ENCODE data around the gene GEMIN2.

The GEMIN2 gene

GRCh38 chr14:39173198-39173597, 59.1 kb downstream of the GEMIN2 start:
- H3K36me3 ChIP-seq (ENCODE audit: control insufficient read depth in 2 of 2, insufficient read depth in 1 of 2, low read length in 2 of 2) = peaks cover 22 to 26% of the 10 kb centered on the region in 2 experiments
- TF ChIP-seq, protein P1, sequence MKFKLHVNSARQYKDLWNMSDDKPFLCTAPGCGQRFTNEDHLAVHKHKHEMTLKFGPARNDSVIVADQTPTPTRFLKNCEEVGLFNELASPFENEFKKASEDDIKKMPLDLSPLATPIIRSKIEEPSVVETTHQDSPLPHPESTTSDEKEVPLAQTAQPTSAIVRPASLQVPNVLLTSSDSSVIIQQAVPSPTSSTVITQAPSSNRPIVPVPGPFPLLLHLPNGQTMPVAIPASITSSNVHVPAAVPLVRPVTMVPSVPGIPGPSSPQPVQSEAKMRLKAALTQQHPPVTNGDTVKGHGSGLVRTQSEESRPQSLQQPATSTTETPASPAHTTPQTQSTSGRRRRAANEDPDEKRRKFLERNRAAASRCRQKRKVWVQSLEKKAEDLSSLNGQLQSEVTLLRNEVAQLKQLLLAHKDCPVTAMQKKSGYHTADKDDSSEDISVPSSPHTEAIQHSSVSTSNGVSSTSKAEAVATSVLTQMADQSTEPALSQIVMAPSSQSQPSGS (tag by site-specific recombination; IDR thresholded peaks at IDR 0.05; ENCODE audit: low read depth) = no peak
- TF ChIP-seq ZBTB48 (tag by site-specific recombination; IDR thresholded peaks at IDR 0.05) (no peak), ZNF423 (tag by site-specific recombination; IDR thresholded peaks at IDR 0.05) (no peak), ZNF311 (tag by site-specific recombination; IDR thresholded peaks at IDR 0.05; ENCODE audit: borderline replicate concordance) (no peak), TSHZ1 (tag by site-specific recombination; IDR thresholded peaks at IDR 0.05; ENCODE audit: borderline replicate concordance) (no peak), ZSCAN16 (tag by site-specific recombination; IDR thresholded peaks at IDR 0.05) (no peak), ZSCAN23 (tag by site-specific recombination; IDR thresholded peaks at IDR 0.05) (no peak), ZNF248 (tag by site-specific recombination; IDR thresholded peaks at IDR 0.05) (no peak), ZBTB49 (tag by site-specific recombination; IDR thresholded peaks at IDR 0.05; ENCODE audit: low read depth) (no peak)
- TF ChIP-seq, protein P2, sequence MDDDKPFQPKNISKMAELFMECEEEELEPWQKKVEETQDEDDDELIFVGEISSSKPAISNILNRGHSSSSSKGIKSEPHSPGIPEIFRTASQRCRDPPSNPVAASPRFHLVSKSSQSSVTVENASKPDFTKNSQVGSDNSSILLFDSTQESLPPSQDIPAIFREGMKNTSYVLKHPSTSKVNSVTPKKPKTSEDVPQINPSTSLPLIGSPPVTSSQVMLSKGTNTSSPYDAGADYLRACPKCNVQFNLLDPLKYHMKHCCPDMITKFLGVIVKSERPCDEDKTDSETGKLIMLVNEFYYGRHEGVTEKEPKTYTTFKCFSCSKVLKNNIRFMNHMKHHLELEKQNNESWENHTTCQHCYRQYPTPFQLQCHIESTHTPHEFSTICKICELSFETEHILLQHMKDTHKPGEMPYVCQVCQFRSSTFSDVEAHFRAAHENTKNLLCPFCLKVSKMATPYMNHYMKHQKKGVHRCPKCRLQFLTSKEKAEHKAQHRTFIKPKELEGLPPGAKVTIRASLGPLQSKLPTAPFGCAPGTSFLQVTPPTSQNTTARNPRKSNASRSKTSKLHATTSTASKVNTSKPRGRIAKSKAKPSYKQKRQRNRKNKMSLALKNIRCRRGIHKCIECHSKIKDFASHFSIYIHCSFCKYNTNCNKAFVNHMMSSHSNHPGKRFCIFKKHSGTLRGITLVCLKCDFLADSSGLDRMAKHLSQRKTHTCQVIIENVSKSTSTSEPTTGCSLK (tag by site-specific recombination; IDR thresholded peaks at IDR 0.05) = no peak
- TF ChIP-seq, protein P3, sequence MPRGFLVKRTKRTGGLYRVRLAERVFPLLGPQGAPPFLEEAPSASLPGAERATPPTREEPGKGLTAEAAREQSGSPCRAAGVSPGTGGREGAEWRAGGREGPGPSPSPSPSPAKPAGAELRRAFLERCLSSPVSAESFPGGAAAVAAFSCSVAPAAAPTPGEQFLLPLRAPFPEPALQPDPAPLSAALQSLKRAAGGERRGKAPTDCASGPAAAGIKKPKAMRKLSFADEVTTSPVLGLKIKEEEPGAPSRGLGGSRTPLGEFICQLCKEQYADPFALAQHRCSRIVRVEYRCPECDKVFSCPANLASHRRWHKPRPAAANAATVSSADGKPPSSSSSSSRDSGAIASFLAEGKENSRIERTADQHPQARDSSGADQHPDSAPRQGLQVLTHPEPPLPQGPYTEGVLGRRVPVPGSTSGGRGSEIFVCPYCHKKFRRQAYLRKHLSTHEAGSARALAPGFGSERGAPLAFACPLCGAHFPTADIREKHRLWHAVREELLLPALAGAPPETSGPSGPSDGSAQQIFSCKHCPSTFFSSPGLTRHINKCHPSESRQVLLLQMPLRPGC (tag by site-specific recombination; IDR thresholded peaks at IDR 0.05) = no peak
- TF ChIP-seq, protein P4, sequence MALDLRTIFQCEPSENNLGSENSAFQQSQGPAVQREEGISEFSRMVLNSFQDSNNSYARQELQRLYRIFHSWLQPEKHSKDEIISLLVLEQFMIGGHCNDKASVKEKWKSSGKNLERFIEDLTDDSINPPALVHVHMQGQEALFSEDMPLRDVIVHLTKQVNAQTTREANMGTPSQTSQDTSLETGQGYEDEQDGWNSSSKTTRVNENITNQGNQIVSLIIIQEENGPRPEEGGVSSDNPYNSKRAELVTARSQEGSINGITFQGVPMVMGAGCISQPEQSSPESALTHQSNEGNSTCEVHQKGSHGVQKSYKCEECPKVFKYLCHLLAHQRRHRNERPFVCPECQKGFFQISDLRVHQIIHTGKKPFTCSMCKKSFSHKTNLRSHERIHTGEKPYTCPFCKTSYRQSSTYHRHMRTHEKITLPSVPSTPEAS (tag by site-specific recombination; IDR thresholded peaks at IDR 0.05) = no peak
- ChIA-PET POLR2A (interaction anchor here (1.6 kb wide), 1 partner anchor 70 kb away, joined by 4 read pairs; the partner anchor contains the start of gene SEC23A), CTCF (no interaction called here)
- no peaks in the 10 kb centered on the region for H3K9me3 ChIP-seq (ENCODE audit: control insufficient read depth, insufficient read depth, low read depth, low read length)
- H3K4me1 ChIP-seq (ENCODE audit: control insufficient read depth, insufficient read depth, low read length) = peaks cover 3% of the 10 kb centered on the region
- H3K27ac ChIP-seq (ENCODE audit: extremely low read depth, low read depth, low read length) = no peak overlapping the region
- H3K4me3 ChIP-seq (ENCODE audit: low read depth, low read length) = no peak overlapping the region

Data from HEK293 (cell line).